H9 (cell line): ENCODE measurements around the gene BBS12. TPM values are rescaled to one million over a fixed set of nuclear protein-coding genes. Genes with fewer than 3 reads are reported as not detected.

ENCODE experiments used
- DNase-seq: peaks from one replicate; pipeline ENCODE4 v3.0.0-alpha.2; 2017
- H2AFZ ChIP-seq: one replicate; pipeline ENCODE4 v1.6.1; 2013; ENCODE audit warnings: mild to moderate bottlenecking, low read length, control low read depth, moderate library complexity
- H2AK5ac ChIP-seq: 2 replicates; pipeline ENCODE4 v1.6.1; 2013; ENCODE audit warnings: low read length, control low read depth, mixed read lengths; ENCODE audit not compliant: insufficient read length
- H2BK120ac ChIP-seq: one replicate; pipeline ENCODE4 v1.6.1; 2013; ENCODE audit warnings: low read depth, mild to moderate bottlenecking, low read length, control low read depth, inconsistent platforms; ENCODE audit not compliant: poor library complexity, severe bottlenecking
- H2BK12ac ChIP-seq: 2 replicates; pipeline ENCODE4 v1.6.1; 2013; ENCODE audit warnings: low read length, control low read depth, mixed read lengths, low read depth; ENCODE audit not compliant: insufficient read length
- H2BK15ac ChIP-seq: 2 replicates; pipeline ENCODE4 v1.6.1; 2013; ENCODE audit warnings: low read depth, low read length, control low read depth
- H2BK20ac ChIP-seq: one replicate; pipeline ENCODE4 v1.6.1; 2013; ENCODE audit warnings: low read depth, mild to moderate bottlenecking, low read length, control low read depth, inconsistent platforms; ENCODE audit not compliant: poor library complexity, severe bottlenecking
- H2BK5ac ChIP-seq: 2 replicates; pipeline ENCODE4 v1.6.1; 2013; ENCODE audit warnings: low read length, control low read depth, mixed read lengths; ENCODE audit not compliant: insufficient read length
- H3K14ac ChIP-seq: 2 replicates; pipeline ENCODE4 v1.6.1; 2013; ENCODE audit warnings: low read length, control low read depth; ENCODE audit not compliant: insufficient read depth
- H3K18ac ChIP-seq: 2 replicates; pipeline ENCODE4 v1.6.1; 2013; ENCODE audit warnings: low read depth, mild to moderate bottlenecking, mixed read lengths, low read length, control low read depth; ENCODE audit not compliant: insufficient read length
- H3K23ac ChIP-seq: 2 replicates; pipeline ENCODE4 v1.6.1; 2013; ENCODE audit warnings: low read length, control low read depth, mixed read lengths, low read depth; ENCODE audit not compliant: insufficient read length
- H3K23me2 ChIP-seq: 2 replicates; pipeline ENCODE4 v1.6.1; 2013; ENCODE audit warnings: low read depth, mild to moderate bottlenecking, mixed read lengths, low read length, control low read depth; ENCODE audit not compliant: insufficient read length, poor library complexity, severe bottlenecking
- H3K27ac ChIP-seq: 2 replicates; pipeline ENCODE4 v1.5.1; 2013; ENCODE audit warnings: low read length, control low read depth, mixed read lengths, low read depth; ENCODE audit not compliant: insufficient read length
- H3K27me3 ChIP-seq: 2 replicates; pipeline ENCODE4 v1.6.1; 2013; ENCODE audit warnings: low read length, control low read depth, inconsistent platforms; ENCODE audit not compliant: insufficient read depth
- H3K4ac ChIP-seq: 2 replicates; pipeline ENCODE4 v1.6.1; 2013; ENCODE audit warnings: low read depth, mild to moderate bottlenecking, control low read depth, inconsistent platforms, low read length, moderate library complexity
- H3K4me1 ChIP-seq: 2 replicates; pipeline ENCODE4 v1.6.1; 2013; ENCODE audit warnings: low read length, control low read depth, inconsistent platforms; ENCODE audit not compliant: insufficient read depth
- H3K4me2 ChIP-seq: 2 replicates; pipeline ENCODE4 v1.6.1; 2013; ENCODE audit warnings: low read length, control low read depth, mixed read lengths; ENCODE audit not compliant: insufficient read length, insufficient read depth
- H3K56ac ChIP-seq: 2 replicates; pipeline ENCODE4 v1.6.1; 2013; ENCODE audit warnings: low read depth, mild to moderate bottlenecking, mixed read lengths, low read length, control low read depth; ENCODE audit not compliant: insufficient read length
- H3K79me1 ChIP-seq: 2 replicates; pipeline ENCODE4 v1.6.1; 2013; ENCODE audit warnings: low read depth, mild to moderate bottlenecking, moderate library complexity, low read length, control low read depth, inconsistent platforms; ENCODE audit not compliant: insufficient read depth, poor library complexity, severe bottlenecking
- H3K79me2 ChIP-seq: 2 replicates; pipeline ENCODE4 v1.6.1; 2013; ENCODE audit warnings: low read length, control low read depth, inconsistent platforms; ENCODE audit not compliant: insufficient read depth
- H3K9ac ChIP-seq: 2 replicates; pipeline ENCODE4 v1.6.1; 2013; ENCODE audit warnings: low read length, control low read depth, mixed read lengths; ENCODE audit not compliant: insufficient read length; ENCODE audit errors: extremely low read depth
- H3K9me3 ChIP-seq: one replicate; pipeline ENCODE4 v1.6.1; 2013; ENCODE audit warnings: low read depth, low read length, inconsistent platforms; ENCODE audit not compliant: control insufficient read depth
- H3T11ph ChIP-seq: one replicate; pipeline ENCODE4 v1.6.1; 2013; ENCODE audit warnings: mild to moderate bottlenecking, low read length, control low read depth, inconsistent platforms
- H4K20me1 ChIP-seq: one replicate; pipeline ENCODE4 v1.6.1; 2013; ENCODE audit not compliant: control insufficient read depth, insufficient read length, insufficient read depth
- H4K5ac ChIP-seq: 2 replicates; pipeline ENCODE4 v1.6.1; 2013; ENCODE audit warnings: low read depth, mild to moderate bottlenecking, mixed read lengths, low read length, control low read depth; ENCODE audit not compliant: insufficient read length
- H4K8ac ChIP-seq: replicated peaks from 2 replicates; pipeline ENCODE4 v1.6.1; 2013; ENCODE audit warnings: low read length, control low read depth, mixed read lengths, low read depth; ENCODE audit not compliant: insufficient read length
- H4K91ac ChIP-seq: 2 replicates; pipeline ENCODE4 v1.6.1; 2013; ENCODE audit warnings: low read depth, mild to moderate bottlenecking, moderate library complexity, mixed read lengths, low read length, control low read depth; ENCODE audit not compliant: insufficient read length
- H3K27ac Mint-ChIP-seq, 3 experiments: 2 replicates in 2 of 3; 3 replicates in 1 of 3; pipeline ENCODE4 v1.8.0; 2020 to 2021; ENCODE audit warnings: mixed read lengths in 3 of 3, mild to moderate bottlenecking in 1 of 3, moderate library complexity in 1 of 3
- H3K27me3 Mint-ChIP-seq: 2 replicates; pipeline ENCODE4 v1.8.0; 2021; ENCODE audit warnings: low read depth, mild to moderate bottlenecking, moderate library complexity, mixed read lengths
- H3K36me3 Mint-ChIP-seq, 3 experiments: 2 replicates in 2 of 3; 3 replicates in 1 of 3; pipeline ENCODE4 v1.8.0; 2020 to 2021; ENCODE audit warnings: low read depth in 3 of 3, mixed read lengths in 3 of 3; ENCODE audit not compliant: insufficient read depth in 1 of 3
- H3K4me1 Mint-ChIP-seq, 2 experiments: 2 replicates each; pipeline ENCODE4 v1.8.0; 2020; ENCODE audit warnings: mixed read lengths in 2 of 2
- H3K4me3 Mint-ChIP-seq, 2 experiments: 2 replicates in 1 of 2; 3 replicates in 1 of 2; pipeline ENCODE4 v1.8.0; 2020 to 2021; ENCODE audit warnings: mild to moderate bottlenecking in 2 of 2, mixed read lengths in 2 of 2, moderate library complexity in 1 of 2
- H3K9me3 Mint-ChIP-seq, 2 experiments: 2 replicates in 1 of 2; 3 replicates in 1 of 2; pipeline ENCODE4 v1.8.0; 2020; ENCODE audit warnings: mild to moderate bottlenecking in 2 of 2, mixed read lengths in 2 of 2, moderate library complexity in 1 of 2
- WGBS: extraction: QIAGEN DNeasy Blood & Tissue Kit; methylation state at CpG from one replicate; pipeline ENCODE4 v1.1.7; 2013; ENCODE audit warnings: missing lambda C conversion rate, low lambda C conversion rate, mixed read lengths; ENCODE audit not compliant: insufficient read length; ENCODE audit errors: extremely low coverage; 5-methylcytosine and 5-hydroxymethylcytosine counted together
- total RNA-seq: library from RNA; stranded (reverse); gene quantifications from 2 replicates; pipeline ENCODE4 v1.2.1, GENCODE V29; 2021
- TF ChIP-seq, protein P1 (sequence below): fragments of 200-600 bp; sonication (generic); conservative IDR thresholded peaks from 3 replicates; pipeline ENCODE4 v1.8.0; 2021; ENCODE audit warnings: antibody characterized with exemption, mild to moderate bottlenecking

Gene BBS12
- total RNA-seq, 1 experiment from 2014 or later = 1.2 TPM

- no peak overlapping the region for H3K4me3 Mint-ChIP-seq
- H3K23me2 ChIP-seq = no peaks in the 10 kb centered on the region
- H2AFZ ChIP-seq = no peak overlapping the region
- H3K79me1 ChIP-seq = no peaks in the 10 kb centered on the region
- H3K23ac ChIP-seq = no peak overlapping the region
- no CpG with 5 or more reads among the region's 3 CpGs for WGBS
- H3K9ac ChIP-seq = no peak overlapping the region
- no peak for DNase-seq
- peaks cover 0 to 9% of the 10 kb centered on the region in 2 experiments; a peak in 2 of 5 replicates for H3K9me3 Mint-ChIP-seq
- H2BK120ac ChIP-seq = no peak overlapping the region
- H3T11ph ChIP-seq = no peak overlapping the region
- H3K27ac ChIP-seq = no peak overlapping the region
- no peak overlapping the region for H4K8ac ChIP-seq
- no peak overlapping the region for H3K4ac ChIP-seq
- H3K14ac ChIP-seq = no peak overlapping the region
- no peak overlapping the region for H2BK15ac ChIP-seq
- peaks cover under 1 to 11% (median under 1%) of the 10 kb centered on the region in 3 experiments; a peak in 5 of 7 replicates for H3K36me3 Mint-ChIP-seq
- no peak overlapping the region for H2BK5ac ChIP-seq
- no peaks in the 10 kb centered on the region for H4K20me1 ChIP-seq
- H3K4me2 ChIP-seq = no peak overlapping the region
- H4K5ac ChIP-seq = no peak overlapping the region
- no peak overlapping the region for H4K91ac ChIP-seq
- H3K27me3 Mint-ChIP-seq = no peaks in the 10 kb centered on the region
- no peaks in the 10 kb centered on the region for H3K79me2 ChIP-seq
- H3K18ac ChIP-seq = no peak overlapping the region
- peaks cover 23 to 32% of the 10 kb centered on the region in 2 experiments for H3K4me1 Mint-ChIP-seq
- no peak overlapping the region for H2AK5ac ChIP-seq
- H3K27me3 ChIP-seq = no peaks in the 10 kb centered on the region
- TF ChIP-seq, protein P1, sequence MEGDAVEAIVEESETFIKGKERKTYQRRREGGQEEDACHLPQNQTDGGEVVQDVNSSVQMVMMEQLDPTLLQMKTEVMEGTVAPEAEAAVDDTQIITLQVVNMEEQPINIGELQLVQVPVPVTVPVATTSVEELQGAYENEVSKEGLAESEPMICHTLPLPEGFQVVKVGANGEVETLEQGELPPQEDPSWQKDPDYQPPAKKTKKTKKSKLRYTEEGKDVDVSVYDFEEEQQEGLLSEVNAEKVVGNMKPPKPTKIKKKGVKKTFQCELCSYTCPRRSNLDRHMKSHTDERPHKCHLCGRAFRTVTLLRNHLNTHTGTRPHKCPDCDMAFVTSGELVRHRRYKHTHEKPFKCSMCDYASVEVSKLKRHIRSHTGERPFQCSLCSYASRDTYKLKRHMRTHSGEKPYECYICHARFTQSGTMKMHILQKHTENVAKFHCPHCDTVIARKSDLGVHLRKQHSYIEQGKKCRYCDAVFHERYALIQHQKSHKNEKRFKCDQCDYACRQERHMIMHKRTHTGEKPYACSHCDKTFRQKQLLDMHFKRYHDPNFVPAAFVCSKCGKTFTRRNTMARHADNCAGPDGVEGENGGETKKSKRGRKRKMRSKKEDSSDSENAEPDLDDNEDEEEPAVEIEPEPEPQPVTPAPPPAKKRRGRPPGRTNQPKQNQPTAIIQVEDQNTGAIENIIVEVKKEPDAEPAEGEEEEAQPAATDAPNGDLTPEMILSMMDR = no peak
- H3K4me1 ChIP-seq = peaks cover 3% of the 10 kb centered on the region
- H2BK12ac ChIP-seq = no peak overlapping the region
- peak overlapping the region; percentile 93 for H2BK20ac ChIP-seq
- no peaks in the 10 kb centered on the region for H3K9me3 ChIP-seq
- no peak overlapping the region for H3K27ac Mint-ChIP-seq
- no peak overlapping the region for H3K56ac ChIP-seq
Observed at GRCh38 chr4:122775039-122775438, 42.5 kb downstream of the BBS12 start.
